ENCODE data around the gene WDFY2.

The WDFY2 gene

DNA sequence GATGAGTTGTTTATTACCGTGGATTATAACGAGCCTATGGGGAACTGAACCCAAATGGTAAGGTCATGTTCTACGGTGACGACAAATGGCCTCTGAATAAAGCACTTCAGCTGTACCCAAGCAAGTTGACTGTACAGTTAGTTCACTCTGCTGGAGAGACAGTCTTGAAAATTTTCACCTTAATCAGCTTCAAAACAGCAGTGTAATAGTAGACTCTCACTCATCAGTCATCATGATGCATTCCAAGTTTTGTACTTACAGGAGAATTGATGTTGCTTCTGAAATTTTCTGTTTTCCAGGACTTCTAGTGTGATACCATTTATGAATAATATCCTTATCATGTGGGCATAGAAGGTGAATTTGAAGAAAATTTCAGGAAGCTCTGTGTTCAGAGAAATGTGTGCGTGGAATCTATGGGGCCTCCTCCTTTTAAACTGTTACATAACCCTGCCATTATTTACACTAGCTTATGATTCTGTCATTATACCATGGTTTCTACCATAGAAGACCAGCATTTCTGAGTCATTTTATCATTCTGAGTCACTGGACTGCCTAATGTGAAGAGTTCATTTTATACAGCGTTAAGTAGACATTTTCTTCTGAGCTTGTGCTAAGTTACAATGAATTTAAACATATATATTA is 96.9 kb downstream of the WDFY2 start:
- Histone ChIP-seq H3K79me2 (ENCODE audit: insufficient read depth, low read length) (no peaks in the 10 kb centered on the region), H3K9ac (ENCODE audit: low read depth, low read length, poor library complexity, severe bottlenecking) (no peak overlapping the region), H3K27me3 (ENCODE audit: insufficient read depth, low read length, poor library complexity, severe bottlenecking) (no peaks in the 10 kb centered on the region), H3K4me1 (ENCODE audit: insufficient read depth, low read length, poor library complexity, severe bottlenecking) (no peaks in the 10 kb centered on the region), H3K4me3 (ENCODE audit: low read length, poor library complexity, severe bottlenecking) (no peak overlapping the region), H4K20me1 (ENCODE audit: insufficient read depth, low read length, poor library complexity, severe bottlenecking) (no peaks in the 10 kb centered on the region), H3K9me2 (replicated peaks; ENCODE audit: low read depth, low read length) (no peaks in the 10 kb centered on the region), H3K9me3 (ENCODE audit: insufficient read depth, low read depth, low read length) (no peaks in the 10 kb centered on the region), H3K36me3 (ENCODE audit: insufficient read depth, low read length) (no peaks in the 10 kb centered on the region; the same call in 1 of the 2 replicates), H3K4me2 (ENCODE audit: low read depth, low read length, poor library complexity, severe bottlenecking) (no peak overlapping the region), H2AFZ (ENCODE audit: low read length) (no peak overlapping the region), H3F3A (ENCODE audit: low read depth) (no peaks in the 10 kb centered on the region)
- TF ChIP-seq, protein P1, sequence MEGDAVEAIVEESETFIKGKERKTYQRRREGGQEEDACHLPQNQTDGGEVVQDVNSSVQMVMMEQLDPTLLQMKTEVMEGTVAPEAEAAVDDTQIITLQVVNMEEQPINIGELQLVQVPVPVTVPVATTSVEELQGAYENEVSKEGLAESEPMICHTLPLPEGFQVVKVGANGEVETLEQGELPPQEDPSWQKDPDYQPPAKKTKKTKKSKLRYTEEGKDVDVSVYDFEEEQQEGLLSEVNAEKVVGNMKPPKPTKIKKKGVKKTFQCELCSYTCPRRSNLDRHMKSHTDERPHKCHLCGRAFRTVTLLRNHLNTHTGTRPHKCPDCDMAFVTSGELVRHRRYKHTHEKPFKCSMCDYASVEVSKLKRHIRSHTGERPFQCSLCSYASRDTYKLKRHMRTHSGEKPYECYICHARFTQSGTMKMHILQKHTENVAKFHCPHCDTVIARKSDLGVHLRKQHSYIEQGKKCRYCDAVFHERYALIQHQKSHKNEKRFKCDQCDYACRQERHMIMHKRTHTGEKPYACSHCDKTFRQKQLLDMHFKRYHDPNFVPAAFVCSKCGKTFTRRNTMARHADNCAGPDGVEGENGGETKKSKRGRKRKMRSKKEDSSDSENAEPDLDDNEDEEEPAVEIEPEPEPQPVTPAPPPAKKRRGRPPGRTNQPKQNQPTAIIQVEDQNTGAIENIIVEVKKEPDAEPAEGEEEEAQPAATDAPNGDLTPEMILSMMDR (conservative IDR thresholded peaks at IDR 0.05; ENCODE audit: low read length), result no peak
- TF ChIP-seq EZH2phosphoT487 (IDR thresholded peaks at IDR 0.05; ENCODE audit: borderline replicate concordance), result no peak

DNA sequence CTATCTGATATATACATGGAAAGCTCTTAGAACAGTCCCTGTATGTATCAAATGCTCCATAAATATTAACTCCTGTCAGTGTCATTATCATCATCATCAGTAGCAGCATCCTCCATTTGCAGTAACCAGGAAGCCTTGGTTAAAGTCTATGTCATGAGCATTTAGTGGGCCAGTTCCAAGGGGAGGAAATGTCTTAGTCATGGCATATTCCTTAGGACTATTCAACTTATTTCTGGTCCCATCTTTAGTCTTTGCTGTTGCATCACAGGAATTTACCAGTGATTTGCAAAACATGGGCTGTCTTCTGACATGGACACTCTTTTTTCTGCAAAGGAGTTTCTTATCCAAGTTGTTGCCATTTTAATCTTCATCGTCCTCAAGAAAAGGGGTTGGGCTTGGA is 98.4 kb downstream of the WDFY2 start:
- H3K9ac ChIP-seq (ENCODE audit: low read depth, low read length, poor library complexity, severe bottlenecking), result no peak overlapping the region
- no peak overlapping the region for H3K4me3 ChIP-seq (ENCODE audit: low read length, poor library complexity, severe bottlenecking)
- no peak overlapping the region for H3K4me2 ChIP-seq (ENCODE audit: low read depth, low read length, poor library complexity, severe bottlenecking)
- TF ChIP-seq, protein P1 (conservative IDR thresholded peaks at IDR 0.05; ENCODE audit: low read length), result no peak
- no peak for TF ChIP-seq EZH2phosphoT487 (IDR thresholded peaks at IDR 0.05; ENCODE audit: borderline replicate concordance)
- H4K20me1 ChIP-seq (ENCODE audit: insufficient read depth, low read length, poor library complexity, severe bottlenecking), result no peaks in the 10 kb centered on the region
- H3K9me2 ChIP-seq (replicated peaks; ENCODE audit: low read depth, low read length), result no peaks in the 10 kb centered on the region
- no peaks in the 10 kb centered on the region for H3K79me2 ChIP-seq (ENCODE audit: insufficient read depth, low read length)
- no peaks in the 10 kb centered on the region for H3K36me3 ChIP-seq (ENCODE audit: insufficient read depth, low read length)
- no peaks in the 10 kb centered on the region for H3K9me3 ChIP-seq (ENCODE audit: insufficient read depth, low read depth, low read length)
- no peaks in the 10 kb centered on the region for H3K4me1 ChIP-seq (ENCODE audit: insufficient read depth, low read length, poor library complexity, severe bottlenecking)
- H2AFZ ChIP-seq (ENCODE audit: low read length), result no peak overlapping the region
- no peaks in the 10 kb centered on the region for H3F3A ChIP-seq (ENCODE audit: low read depth)
- no peaks in the 10 kb centered on the region for H3K27me3 ChIP-seq (ENCODE audit: insufficient read depth, low read length, poor library complexity, severe bottlenecking)

DNA sequence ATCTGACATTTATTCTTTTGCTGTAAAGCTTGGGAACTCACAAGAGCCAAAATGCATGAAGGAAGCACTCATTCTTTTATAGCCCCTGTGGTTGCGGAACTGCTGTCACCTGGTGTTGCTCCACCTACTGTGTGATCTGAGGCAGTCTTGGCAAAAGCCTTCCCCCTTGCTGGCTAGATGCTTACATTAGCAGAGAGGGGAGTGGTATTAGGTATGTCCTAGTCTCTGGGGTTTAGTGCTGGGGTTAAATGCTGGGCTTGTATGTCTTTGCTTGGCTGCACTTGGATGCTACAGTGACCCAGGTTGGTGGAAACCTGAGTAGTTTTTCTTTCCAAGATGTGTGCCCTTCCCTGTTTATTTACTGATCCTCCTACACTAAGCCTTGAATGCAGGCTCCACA is 99.3 kb downstream of the WDFY2 start:
- Histone ChIP-seq H3K9me3 (ENCODE audit: insufficient read depth, low read depth, low read length) (no peaks in the 10 kb centered on the region), H3K4me2 (ENCODE audit: low read depth, low read length, poor library complexity, severe bottlenecking) (no peak overlapping the region), H4K20me1 (ENCODE audit: insufficient read depth, low read length, poor library complexity, severe bottlenecking) (no peaks in the 10 kb centered on the region)

More for the DNA sequence above, 99.3 kb downstream of the WDFY2 start:
- no peak overlapping the region for H3K9ac ChIP-seq (ENCODE audit: low read depth, low read length, poor library complexity, severe bottlenecking)
- no peak overlapping the region for H2AFZ ChIP-seq (ENCODE audit: low read length)
- no peaks in the 10 kb centered on the region for H3K4me1 ChIP-seq (ENCODE audit: insufficient read depth, low read length, poor library complexity, severe bottlenecking)
- TF ChIP-seq EZH2phosphoT487 (IDR thresholded peaks at IDR 0.05; ENCODE audit: borderline replicate concordance), result no peak
- TF ChIP-seq, protein P1 (conservative IDR thresholded peaks at IDR 0.05; ENCODE audit: low read length), result 0 out of 2 replicates have a peak, but pooled peaks have one; percentile 10
- no peak overlapping the region for H3K4me3 ChIP-seq (ENCODE audit: low read length, poor library complexity, severe bottlenecking)
- H3K36me3 ChIP-seq (ENCODE audit: insufficient read depth, low read length), result no peaks in the 10 kb centered on the region
- no peaks in the 10 kb centered on the region for H3K79me2 ChIP-seq (ENCODE audit: insufficient read depth, low read length)
- H3F3A ChIP-seq (ENCODE audit: low read depth), result no peaks in the 10 kb centered on the region
- no peaks in the 10 kb centered on the region for H3K9me2 ChIP-seq (replicated peaks; ENCODE audit: low read depth, low read length)
- H3K27me3 ChIP-seq (ENCODE audit: insufficient read depth, low read length, poor library complexity, severe bottlenecking), result no peaks in the 10 kb centered on the region
